Vein endothelial cell (primary cell): ENCODE measurements around the gene TNFRSF6B. TPM values are rescaled to one million over a fixed set of nuclear protein-coding genes. Genes with fewer than 3 reads are reported as not detected.

Experiments
- small RNA-seq: library from RNA; depleted of rRNA; stranded (forward); fragments of <200 nt; gene quantifications from one replicate; pipeline ENCODE3, GENCODE V24; 2012
- total RNA-seq: library from RNA; depleted of rRNA; stranded (reverse); fragments of >200 nt; gene quantifications from 2 replicates; pipeline ENCODE4 v1.2.3, GENCODE V29; 2012

Gene TNFRSF6B, protein sequence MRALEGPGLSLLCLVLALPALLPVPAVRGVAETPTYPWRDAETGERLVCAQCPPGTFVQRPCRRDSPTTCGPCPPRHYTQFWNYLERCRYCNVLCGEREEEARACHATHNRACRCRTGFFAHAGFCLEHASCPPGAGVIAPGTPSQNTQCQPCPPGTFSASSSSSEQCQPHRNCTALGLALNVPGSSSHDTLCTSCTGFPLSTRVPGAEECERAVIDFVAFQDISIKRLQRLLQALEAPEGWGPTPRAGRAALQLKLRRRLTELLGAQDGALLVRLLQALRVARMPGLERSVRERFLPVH
- 22.1 and 41.5 TPM in 2 replicates for total RNA-seq

DNA sequence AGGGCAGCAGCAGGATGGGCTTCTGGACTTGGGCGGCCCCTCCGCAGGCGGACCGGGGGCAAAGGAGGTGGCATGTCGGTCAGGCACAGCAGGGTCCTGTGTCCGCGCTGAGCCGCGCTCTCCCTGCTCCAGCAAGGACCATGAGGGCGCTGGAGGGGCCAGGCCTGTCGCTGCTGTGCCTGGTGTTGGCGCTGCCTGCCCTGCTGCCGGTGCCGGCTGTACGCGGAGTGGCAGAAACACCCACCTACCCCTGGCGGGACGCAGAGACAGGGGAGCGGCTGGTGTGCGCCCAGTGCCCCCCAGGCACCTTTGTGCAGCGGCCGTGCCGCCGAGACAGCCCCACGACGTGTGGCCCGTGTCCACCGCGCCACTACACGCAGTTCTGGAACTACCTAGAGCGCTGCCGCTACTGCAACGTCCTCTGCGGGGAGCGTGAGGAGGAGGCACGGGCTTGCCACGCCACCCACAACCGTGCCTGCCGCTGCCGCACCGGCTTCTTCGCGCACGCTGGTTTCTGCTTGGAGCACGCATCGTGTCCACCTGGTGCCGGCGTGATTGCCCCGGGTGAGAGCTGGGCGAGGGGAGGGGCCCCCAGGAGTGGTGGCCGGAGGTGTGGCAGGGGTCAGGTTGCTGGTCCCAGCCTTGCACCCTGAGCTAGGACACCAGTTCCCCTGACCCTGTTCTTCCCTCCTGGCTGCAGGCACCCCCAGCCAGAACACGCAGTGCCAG, at the start of gene TNFRSF6B:
Gene TNFRSF6B, plus strand, starts transcription at position 25 of the 729 bp plus-strand sequence. Its CDS starts 116 bp downstream, at position 141.

DNA sequence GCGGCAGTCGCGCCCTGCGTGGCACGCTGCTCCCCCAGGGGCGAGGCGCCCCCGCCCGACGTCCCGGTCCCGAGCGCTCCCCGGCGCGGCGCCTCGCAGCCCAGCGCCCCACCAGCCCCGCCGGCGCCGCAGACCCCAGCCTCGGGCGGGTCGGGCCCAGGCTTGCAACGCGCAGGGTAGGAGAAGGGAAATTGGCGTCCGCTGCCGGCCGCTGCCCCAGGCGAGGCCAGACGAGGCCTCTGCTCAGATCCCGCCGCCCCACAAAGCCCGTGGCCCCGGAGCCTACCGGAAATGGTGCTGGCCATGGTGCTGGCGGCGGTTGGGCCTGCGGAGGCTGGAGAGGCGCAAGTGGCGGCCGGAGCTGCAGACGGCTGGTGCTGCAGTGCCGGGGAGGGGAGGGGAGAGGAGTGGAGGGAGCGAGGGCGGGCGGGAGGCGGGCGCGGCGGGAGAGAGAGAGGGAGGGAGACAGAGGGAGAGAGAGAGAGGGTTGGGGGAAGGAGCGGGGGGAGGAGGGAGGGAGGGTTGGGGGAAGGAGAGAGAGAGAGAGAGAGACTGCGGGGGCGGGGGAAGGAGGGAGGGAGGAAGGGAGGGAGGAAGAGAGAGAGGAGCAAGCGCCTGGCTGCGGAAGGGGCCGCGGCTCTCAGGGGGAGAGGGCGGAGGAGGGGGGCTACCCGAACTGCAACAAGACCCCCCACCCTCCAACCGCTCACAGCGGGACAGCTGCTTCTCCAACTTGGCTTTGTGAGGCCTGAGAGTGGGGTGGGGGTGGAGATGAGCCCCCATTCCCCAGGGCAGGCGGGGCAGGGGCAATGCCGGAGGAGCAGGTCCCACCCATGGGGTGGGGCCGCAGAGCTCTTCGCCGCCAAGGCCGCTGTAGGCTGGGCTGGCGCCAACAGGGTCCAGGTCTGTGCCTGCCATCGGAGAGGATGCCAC, 43.1 kb upstream of the TNFRSF6B start, which contains the start of gene STMN3:
Gene STMN3, minus strand, starts transcription at position 384 of the 933 bp plus-strand sequence. Its CDS starts 79 bp downstream, at position 305.

DNA sequence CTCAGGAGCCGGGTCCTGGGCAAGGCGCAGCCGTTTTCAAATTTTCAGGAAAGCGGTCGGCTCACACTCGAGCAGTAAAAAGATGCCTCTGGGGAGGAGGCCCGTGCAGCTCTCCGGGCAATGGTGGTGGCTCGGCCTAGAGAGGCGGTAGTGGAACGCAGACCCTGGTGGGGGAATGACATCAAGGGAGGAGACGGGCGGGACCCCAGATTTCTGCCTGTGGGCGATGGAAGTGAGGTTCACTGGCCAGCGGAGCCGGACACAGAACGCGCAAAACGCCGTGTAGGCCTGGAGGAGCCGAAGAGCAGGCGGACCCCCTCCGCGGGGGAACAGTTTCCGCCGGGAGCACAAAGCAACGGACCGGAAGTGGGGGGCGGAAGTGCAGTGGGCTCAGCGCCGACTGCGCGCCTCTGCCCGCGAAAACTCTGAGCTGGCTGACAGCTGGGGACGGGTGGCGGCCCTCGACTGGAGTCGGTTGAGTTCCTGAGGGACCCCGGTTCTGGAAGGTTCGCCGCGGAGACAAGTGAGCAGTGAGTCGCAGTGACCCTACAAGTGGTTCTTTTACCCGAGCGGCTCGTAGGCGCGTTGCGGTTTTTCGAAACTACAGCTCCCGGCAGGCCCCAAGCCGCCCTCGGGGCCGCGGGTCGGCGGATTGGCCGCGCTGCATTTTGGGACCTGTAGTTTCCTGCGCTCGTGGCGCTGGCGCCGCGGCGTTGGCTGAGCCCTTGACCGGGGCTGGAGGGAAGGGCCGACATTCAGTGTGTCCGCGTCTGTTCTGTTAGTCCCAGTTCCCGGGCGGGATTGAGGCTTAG, 38.3 kb upstream of the TNFRSF6B start, which contains the start of gene RTEL1:
Gene RTEL1, plus strand, starts transcription at position 376 of the 812 bp plus-strand sequence. CDS start 1,091 bp downstream, outside the sequence.

DNA sequence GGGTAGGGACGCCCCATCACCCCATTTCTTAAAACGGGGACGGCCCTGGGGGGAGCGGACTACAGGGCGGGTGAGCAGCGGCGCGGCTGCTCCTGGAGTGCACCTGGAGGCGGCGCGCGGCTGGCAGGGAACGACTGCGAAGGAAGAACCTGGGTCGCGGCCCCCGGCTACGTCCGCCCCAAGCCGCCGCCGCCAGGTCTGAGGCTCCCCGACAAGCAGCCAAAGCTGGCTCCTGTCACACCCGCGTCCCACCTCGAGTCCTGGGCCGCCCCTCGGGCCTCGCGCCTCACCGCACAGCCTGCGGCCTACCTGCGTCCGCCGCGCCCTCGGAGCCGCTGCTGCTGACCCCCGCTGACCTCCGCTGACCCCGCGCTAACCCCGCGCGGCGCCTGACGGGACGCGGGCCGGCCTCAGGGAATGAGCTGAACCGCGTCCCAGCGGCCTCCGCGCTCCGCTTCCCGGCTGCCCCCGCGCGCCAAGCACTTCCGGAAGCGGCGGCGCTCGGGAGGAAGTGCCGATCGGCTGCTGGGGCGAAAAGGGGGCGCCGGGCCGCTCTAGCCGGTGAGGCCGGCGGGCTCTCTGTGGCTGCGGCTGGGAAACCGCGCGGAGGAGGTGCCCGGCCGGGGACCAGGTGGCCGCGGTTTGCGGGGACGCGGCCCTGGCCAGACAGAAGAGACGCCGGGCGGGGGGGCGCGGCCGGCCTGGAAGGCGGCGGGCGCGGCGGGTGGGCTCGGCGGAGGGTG, 11.3 kb downstream of the TNFRSF6B start, which contains the start of the genes ARFRP1 and ZGPAT:
Gene ARFRP1, minus strand, starts transcription at position 419 of the 743 bp plus-strand sequence. CDS start 885 bp downstream, outside the sequence.
Gene ZGPAT, plus strand, starts transcription at position 482 of the 743 bp plus-strand sequence. CDS start 542 bp downstream, outside the sequence.

DNA sequence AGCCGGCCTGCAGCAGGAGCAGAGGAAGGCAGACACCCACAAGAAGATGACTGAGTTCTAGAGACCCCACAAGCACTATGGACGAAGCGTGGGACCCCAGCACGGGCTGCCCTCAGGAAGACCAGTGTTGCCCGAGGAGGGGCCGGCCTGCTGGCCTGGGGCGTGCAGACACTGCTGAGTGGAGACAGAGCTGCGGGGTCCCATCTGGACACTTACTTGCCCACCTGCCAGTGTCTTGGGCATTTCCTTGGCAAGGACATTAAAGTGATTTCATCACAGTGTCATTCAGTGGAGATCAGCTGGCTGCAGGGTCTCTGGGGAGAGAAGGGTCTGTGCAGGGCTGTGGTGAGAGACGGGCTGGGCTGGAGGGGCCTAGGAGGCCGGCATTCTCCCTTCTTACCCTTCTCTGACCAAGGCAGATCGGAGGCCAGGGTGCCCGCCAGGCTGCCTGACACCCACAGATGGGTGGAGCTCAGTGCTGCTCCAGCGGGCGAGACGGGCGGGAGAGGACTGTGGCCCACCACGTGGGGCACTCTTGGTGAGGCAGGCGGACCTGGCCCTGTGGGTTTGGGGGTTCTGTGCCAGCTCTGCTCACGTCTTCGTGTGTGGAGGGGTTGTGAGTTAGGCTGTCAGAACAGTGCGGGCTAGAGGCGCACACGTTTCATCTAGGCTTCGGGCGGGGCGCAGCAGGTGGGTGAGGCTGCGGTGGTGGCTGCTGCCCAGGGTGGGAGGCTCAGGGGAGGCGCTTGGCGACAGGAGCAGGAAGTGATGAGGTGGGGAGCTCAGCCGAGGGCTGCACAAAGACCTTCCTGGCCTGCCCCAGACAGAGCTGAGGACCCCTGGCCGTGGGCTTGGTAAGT, 39.6 kb downstream of the TNFRSF6B start, which contains the start of gene LIME1:
Gene LIME1, plus strand, starts transcription at position 806 of the 860 bp plus-strand sequence. CDS start 886 bp downstream, outside the sequence.

DNA sequence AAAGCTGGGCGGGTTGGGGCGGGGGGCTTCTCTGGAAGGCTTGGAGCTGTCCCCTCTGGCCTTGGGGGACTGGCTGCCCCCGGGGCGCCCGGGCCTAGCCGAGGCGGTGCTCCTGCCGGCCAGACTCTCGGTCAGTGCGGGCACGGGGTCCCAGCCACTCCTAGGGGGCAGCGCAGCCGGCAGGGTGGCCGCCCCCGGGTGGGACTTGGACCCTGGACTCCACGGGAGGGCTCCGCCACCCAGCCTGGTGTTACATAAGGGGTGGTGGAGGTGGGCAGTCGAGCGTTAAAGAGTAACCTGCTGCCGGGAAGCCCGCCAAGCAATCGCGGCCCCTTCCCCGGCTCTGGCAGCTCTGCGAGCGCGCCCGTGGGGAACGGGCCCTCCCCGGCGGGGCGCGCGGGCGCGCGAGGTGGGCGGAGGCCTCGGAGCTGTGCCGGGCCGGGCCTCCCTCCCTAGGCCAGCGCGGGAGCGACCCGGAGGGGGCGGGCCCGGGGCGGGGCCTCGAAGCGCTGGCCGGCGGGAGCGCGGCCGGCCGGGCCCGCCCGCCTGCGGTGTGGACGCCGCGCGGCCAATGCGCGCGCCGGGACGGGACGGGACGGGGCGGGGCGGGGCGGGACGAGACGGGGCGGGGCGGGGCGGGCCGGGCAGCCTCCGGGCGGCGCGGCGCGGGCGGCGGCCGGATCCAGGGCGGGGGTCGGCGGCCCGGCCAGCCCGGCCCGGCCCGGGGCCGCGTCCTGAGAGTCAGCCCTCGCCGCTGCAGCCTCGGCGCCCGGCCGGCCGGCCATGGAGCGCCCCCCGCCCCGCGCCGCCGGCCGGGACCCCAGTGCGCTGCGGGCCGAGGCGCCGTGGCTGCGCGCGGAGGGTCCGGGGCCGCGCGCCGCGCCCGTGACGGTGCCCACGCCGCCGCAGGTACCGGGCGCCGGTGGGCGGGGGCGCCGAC, 42.9 kb downstream of the TNFRSF6B start, which contains the start of gene SLC2A4RG:
Gene SLC2A4RG, plus strand, starts transcription at position 647 of the 940 bp plus-strand sequence. Its CDS starts 137 bp downstream, at position 784.

Small RNAs within 50 kb of the gene (small RNA-seq; reads per million reads assigned to genes)
- gene LIME1: not detected
- not detected for gene TNFRSF6B

Other genes with a start within 250 kb of the TNFRSF6B start
- not detected in 2 replicates for gene KCNQ2, start 224.0 kb upstream of the TNFRSF6B start, total RNA-seq
- 0.67 and 5.6 TPM in 2 replicates for gene EEF1A2, start 197.6 kb upstream of the TNFRSF6B start, total RNA-seq
- 68.5 and 108 TPM in 2 replicates for gene PPDPF, start 175.9 kb upstream of the TNFRSF6B start, total RNA-seq
- gene PTK6, start 159.3 kb upstream of the TNFRSF6B start, total RNA-seq: not detected in 2 replicates
- gene SRMS, start 148.9 kb upstream of the TNFRSF6B start, total RNA-seq: not detected in 2 replicates
- gene FNDC11, start 142.5 kb upstream of the TNFRSF6B start, total RNA-seq: 1.3 and 1.8 TPM in 2 replicates
- 38.2 and 47.0 TPM in 2 replicates for gene HELZ2, start 122.4 kb upstream of the TNFRSF6B start, total RNA-seq
- 10.8 and 12.4 TPM in 2 replicates for gene GMEB2, start 69.6 kb upstream of the TNFRSF6B start, total RNA-seq
- gene STMN3, start 43.2 kb upstream of the TNFRSF6B start, total RNA-seq: 0.57 and 5.6 TPM in 2 replicates
- 13.7 and 17.8 TPM in 2 replicates for gene RTEL1, start 38.3 kb upstream of the TNFRSF6B start, total RNA-seq
- 22.9 and 28.1 TPM in 2 replicates for gene ARFRP1, start 11.3 kb downstream of the TNFRSF6B start, total RNA-seq
- gene ZGPAT, start 11.4 kb downstream of the TNFRSF6B start, total RNA-seq: 18.0 and 25.2 TPM in 2 replicates
- gene LIME1, start 40.0 kb downstream of the TNFRSF6B start, total RNA-seq: 2.9 and 3.7 TPM in 2 replicates
- 26.7 and 35.9 TPM in 2 replicates for gene SLC2A4RG, start 43.1 kb downstream of the TNFRSF6B start, total RNA-seq
- gene ZBTB46, start 134.6 kb downstream of the TNFRSF6B start, total RNA-seq: 13.1 and 14.4 TPM in 2 replicates
- not detected in 2 replicates for gene ABHD16B, start 164.8 kb downstream of the TNFRSF6B start, total RNA-seq
- gene TPD52L2, start 168.6 kb downstream of the TNFRSF6B start, total RNA-seq: 153 and 174 TPM in 2 replicates
- gene DNAJC5, start 198.5 kb downstream of the TNFRSF6B start, total RNA-seq: 89.5 and 96.4 TPM in 2 replicates